Inflammatory macrophage treated with lipopolysaccharide for 4 hours (primary cell): ENCODE data around the gene RASAL2.
"Not testable (repeated sequence)": the region's sequence is repeated elsewhere in the genome, so short reads cannot be mapped to it uniquely, and the experiment has no call there.

Source experiments
- DNase-seq: peaks from one replicate; pipeline ENCODE4 v3.0.0-alpha.2; 2020

RASAL2 gene

DNA sequence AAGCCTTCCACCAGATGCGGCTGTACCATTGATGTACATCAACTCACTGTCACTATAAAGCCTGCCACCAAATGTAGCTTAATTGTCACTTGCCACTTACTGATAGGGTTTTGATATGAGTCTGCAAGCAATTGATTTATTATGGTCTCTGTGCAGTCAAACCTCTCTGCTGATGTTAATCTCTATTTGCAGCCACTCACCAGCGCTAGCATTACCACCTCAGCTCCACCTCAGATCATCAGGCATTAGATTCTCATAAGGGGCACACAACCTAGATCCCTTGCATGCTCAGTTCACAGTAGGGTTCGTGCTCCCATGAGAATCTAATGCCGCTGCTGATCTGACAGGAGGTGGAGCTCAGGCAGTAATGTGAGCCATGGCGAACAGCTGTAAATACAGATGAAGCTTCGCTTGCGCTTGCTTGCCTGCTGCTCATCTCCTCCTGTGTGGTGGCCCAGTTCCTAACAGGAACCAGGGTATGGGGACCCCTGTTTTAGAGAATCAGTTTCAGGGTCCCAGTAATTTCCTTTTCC lies 26.7 kb downstream of the RASAL2 start:
- not testable (repeated sequence) for DNase-seq

DNA sequence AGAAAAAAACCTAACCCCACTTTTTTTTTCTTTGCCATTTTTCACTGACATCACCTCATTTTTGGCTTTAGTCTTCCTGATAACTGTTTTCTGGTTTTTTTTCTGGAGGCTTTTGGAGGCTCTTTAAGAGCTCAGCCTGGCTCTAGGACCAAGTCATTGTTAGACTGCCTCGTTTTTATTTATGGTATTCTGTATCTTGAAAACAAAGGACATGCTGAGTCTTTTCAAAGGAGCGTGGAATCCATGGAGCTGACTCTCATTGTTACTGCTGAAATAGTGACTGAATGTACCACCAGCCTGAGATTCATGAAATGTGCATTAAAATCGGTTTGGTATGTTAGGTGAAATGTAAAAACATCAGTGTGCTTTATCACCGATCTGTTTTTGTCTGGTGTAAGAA lies 28.0 kb downstream of the RASAL2 start:
- DNase-seq: no peak

DNA sequence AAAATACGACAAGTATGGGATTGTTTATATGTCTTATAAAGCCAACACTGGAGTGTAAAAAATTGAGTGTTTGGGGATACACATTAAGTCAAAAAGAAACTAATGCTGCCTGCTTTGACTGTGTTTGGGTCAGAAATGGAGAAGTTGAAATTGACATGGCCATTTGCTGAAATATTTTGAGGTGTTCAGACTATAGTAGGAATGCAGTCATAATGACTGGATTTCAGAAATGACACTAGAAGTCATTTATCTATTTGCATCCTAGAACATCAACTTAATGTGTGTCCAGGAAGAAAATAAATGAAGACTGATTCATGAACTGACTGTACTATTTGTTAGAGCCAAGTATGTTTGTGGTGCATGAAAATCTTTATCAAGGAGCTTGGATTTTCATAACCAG lies 28.4 kb downstream of the RASAL2 start:
- peak; percentile 80 for DNase-seq

DNA sequence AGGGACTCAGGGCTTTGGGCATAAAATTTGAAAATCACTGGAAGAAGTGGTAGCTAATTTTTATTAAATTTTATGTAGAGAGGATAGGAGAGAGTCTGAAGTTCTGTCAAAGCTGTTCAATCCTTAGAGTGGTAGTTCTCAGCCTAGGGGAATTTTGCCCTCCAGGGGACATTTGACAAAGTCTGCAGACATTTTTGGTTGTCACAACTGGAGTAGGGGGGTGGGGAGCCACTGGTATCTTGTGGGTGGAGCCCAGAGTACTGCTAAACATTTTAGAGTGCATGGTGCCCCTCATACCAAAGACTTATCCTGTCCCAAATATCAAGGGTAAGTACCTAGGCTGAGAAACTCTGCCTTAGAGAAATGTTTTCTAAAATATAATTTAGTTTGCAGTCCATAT lies 30.2 kb downstream of the RASAL2 start:
- no peak for DNase-seq

DNA sequence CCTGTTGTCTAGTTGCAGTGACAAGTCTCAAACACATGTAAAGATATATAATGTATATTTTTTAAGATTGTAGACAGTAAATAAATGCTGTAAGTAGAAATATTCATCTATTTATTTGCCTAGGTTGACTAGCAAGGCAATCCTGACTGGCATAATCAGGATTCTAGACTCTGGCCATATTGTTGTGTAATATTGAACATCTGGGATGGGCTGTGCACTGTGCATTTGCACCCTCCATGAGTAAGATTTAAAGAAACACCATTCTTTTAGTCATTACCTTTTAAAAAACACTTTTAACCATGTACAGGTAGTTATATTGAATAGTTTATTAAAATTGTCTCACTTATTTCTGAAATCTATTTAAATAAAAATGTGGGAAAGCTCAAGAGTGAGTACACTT lies 32.4 kb downstream of the RASAL2 start:
- no peak for DNase-seq

DNA sequence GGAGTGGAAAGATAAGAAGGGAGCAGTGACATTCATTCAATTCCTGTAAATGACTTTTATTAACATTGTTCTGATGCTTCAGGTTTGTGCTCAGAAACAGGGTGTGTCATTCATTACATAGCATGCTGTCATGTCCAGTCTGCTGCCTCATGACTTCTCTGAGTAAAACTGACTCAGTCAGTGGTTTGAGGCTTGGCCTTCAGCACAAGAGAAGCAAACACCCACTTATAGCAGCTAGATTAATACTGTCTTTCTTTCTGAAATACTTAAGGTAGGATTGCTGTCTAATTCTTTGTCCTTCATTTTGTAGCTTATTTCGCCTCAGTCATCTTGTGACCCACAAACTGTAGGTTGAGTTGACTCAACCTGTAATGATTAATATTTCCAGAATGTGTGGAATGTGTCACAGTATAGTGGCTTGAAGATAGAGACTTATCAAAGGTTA lies 32.9 kb downstream of the RASAL2 start:
- DNase-seq: peak; percentile 98

DNA sequence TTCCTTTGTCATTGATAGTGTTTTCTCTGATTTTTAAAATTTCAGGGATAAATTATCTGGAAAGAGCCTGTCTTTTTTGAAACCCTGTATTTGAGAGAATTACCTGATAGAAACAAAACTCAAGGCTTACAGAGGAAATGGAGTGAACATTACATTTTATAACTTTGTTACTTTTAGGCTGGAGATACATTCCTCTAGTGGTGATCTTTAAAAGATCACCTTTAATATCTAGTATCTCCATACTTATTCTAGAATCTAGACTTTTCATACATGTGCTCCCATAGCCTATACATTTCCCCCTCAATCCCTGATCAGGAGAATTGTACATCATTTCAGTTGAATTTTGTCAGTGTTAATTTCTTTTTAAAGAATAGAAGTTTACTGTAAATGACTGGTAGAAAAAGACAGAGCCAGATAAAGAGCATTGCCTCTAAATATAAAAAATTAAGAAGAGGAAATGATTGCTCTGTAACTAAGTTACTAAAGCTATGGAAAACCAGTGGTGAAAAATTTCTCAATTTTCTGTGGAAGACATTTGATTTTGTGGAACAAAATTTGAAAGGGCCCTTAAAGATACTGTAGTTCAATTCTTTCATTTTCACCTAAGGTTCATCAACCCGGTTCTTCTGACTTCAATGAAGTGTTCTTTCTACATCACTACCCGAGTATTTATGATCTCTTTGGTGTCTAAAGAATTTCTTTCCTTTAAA lies 33.7 kb downstream of the RASAL2 start:
- DNase-seq: peak; percentile 62

DNA sequence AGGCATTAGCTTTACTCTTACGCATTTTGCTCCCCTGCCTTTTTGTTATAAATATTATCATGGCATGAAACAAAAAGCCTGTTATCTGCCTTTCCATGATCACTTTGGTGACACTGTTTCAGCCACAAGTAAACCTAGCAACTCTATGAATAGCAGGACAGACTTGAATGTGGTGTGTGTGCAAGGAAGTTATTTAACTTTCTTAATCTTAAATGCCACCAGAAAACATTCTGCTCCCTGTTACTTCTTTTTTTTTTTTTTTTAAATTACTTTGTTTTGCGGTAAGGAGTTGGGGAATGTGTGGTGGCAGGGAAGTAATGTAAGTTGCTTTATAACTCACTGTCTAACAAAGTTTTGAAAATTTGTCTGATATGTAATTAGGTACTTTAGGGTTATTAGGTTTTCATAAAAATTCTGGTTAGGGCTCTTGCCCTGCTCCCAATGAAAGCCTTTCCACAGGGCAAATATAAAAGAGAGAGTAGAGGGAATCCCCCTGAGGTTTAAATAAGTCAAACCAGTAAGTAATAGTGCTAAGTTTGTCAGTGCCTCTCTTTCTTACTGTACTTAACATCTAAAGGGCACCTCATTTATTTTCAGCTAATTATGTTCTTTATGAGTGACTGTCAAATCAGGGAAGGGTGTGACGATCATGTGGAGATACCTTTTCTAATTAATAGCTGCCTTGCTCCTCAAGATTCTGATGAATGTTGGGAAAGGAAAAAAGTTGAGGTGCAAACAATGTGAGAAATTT lies 39.5 kb downstream of the RASAL2 start:
- DNase-seq: peak; percentile 39

DNA sequence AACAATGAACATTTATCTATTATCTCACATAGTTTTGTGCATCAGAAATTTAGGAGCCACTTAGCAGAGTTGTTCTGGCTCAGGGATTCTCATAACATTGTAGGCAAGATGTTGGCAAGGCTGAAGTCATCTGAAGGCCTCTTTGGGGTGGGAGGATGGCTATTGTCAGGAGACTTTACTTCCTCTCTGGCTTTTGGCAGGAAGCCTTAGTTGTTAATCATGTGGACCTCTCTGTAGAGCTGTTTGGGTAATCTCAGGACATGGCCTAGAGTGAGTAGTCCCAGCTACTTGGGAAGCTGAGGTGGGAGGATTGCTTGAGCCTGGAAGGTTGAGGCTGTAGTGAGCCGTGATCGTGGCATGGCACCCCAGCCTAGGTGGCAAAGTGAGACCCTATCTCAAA lies 40.2 kb downstream of the RASAL2 start:
- peak; percentile 96 for DNase-seq

DNA sequence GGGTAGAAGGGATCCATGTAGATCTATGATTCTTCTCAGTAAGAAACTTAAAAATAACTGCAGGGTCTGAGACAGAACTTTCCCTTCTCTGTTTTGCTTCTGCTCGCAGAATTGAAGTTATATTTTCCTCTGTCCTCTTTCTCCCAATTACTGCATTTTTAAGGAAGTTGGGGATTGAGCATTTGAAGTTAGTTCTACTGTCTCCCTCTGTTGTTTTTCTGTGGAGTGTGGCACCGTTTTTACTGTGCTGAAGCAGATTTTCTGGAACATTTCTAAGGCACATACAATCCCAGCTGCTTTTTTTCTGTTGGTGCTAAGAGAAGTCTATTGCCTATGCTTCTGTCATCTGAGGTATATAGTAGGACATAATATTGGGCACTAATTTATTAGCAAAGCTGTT lies 43.3 kb downstream of the RASAL2 start:
- DNase-seq: peak; percentile 54

DNA sequence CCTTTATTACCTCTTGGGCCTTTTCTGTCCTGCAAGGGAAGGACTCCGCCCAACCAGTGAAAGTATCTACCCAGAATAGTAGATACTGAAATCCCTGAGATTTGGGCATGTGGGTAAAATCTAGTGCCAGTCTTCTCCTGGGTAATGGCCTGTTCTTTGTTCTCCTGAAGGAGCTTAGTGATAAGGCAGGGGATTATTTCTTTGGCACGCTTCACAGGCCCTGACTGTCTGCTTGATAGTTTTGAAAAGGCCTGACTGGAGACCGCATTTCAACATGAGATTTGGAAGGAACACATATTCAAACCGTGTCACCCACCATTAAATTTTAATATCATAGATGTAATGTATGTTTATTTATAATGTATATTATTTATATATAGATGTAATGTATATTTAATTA lies 48.9 kb downstream of the RASAL2 start:
- no peak for DNase-seq

DNA sequence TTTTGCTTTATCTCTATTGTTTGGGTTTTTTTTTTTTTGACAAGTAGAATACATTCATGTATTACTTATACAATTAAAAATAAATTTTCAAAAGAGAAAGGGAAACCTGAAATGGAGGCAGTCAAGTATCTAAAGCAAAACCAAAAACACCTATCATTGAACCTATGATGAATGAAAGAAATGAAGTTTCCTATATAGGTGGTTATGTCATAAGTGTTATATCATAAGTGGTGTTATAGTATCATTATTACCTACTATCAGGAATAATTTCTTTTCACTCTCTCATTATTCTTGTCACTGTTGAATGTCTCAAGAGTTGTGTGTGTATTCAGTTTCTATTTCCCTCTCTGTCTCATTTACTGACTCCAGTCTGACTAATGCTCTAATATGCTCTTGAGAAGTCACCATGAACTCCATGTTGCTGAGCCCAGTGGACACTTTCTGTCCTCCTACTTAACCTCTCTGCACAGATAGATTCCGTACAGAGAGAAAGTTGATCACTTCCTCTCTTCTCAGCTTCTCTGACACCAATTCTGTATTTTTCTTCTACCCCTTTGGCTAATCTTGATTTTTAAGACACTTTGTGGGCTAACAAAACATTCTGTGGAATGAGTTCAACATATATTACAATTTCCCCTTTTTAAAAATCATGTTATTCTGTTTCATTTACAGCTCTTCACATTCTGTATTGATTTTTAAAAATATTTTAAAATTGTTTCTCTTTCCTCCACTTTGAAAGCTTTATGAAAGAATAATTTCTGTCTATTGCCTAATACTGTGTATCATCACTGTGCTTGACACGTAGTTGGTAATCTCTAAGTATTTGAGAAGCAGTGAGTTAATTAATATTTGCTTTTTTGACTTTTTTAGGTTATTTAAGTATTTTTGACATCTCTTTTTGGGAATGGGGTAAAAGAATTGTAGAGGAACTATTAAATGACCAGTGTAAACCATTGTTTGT lies 50.1 kb downstream of the RASAL2 start:
- peak; percentile 91 for DNase-seq

DNA sequence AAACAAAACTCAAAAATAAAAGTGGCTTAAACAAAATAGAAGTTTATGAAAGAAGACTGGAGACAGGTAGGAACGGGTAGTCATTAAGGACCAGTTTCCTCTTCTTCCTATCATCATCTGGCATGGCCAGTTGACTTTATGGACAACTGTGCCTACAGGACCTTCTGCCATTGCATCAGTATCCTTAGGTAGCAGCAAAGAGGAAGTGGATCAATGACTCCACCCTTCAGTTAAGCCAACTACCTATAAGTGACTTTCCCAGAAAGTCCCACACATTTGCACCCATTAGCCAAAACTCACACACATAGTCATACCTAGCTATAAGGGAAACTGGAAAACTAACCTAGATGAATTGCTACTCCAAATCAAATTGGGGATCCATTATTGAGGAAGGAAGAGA lies 51.7 kb downstream of the RASAL2 start:
- no peak for DNase-seq

DNA sequence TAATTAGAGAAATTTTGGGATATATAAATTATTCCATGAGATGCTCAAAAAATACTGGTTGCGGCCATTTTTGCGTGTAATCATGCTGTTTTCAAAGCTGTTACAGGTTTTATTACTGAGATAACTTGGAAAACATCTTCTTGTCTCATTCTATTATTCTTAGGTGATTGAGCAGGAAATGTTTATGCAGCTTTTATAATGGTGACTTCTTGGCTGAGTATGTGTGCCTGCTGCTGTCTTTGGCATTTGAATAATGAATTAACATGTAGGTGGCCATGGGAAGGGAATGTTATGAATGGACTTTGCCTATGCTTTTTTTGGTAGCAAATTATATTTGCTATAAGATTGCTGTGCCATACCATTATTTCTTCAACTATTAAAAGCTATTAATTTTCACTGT lies 52.5 kb downstream of the RASAL2 start:
- no peak for DNase-seq

DNA sequence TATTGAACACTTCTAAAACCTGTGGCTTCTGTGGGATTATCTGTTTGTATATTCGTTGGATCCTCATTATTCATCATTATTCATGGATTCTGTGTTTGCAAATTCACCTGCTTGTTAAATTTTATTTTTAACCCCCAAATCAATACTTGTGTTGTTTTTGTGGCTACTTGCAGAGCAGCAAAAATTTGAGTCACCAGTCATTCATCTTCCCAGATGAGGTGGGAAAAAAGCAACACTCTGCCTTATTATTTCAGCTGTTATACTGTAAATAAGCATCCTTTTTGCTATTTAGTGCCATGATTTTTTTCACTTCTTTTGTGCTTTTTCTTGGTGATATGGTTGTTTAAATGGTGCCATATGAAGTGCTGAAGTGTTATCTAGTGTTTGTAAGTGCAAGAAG lies 56.7 kb downstream of the RASAL2 start:
- no peak for DNase-seq

DNA sequence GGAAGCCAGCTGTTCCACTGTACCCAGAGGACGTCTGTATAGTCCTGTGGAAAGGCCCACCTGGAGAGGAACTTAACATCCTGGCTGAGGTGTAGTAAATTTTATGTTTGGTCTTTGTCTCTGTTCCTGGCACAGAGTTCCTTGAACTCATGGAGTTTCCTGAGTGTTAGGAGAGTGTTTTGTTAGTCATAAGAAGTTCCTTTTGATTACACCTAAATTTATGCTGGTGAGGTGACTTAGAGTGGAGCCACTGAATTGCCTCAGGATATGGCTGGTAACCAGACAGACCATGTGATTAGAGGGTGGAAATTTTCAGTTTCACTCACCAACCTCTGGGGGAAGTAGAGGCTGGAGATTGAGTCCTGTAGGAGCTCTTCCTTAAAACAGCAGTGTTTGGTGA lies 57.9 kb downstream of the RASAL2 start:
- peak; percentile 67 for DNase-seq

DNA sequence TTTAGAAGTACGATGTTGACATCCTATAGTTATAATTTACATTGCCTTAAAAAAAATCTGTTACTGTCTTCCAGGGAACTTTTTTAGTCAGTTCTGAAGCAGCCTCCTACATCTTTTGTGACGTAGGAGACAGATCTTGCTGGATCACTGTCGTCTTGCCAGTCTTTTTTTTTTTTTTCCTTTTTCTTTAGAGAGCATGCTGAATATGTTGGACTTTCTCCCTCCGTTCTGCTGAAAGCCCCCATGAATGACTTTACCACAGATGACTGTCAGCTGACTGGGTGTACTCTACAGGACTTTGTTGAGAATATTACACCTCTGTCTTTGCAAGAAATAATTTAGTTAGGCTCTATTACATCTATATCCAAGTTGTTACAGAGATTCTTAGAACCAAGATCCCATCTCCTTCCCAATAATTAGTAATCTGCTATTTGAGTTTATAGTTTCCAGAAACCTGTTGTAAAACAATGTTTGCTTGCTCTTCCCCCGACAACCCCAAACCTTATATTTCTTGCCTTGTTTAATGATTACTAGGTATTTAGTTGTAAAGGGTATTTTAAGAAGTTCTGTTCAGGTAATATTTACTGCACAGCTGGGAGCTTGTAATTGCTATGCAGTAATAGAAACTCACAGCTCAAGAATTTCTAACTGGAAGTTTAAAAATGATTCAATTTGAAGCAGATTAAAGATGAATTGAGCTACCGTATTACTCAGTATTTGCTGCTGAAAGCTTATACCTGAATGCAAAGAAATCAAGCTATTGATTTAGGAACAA lies 61.8 kb downstream of the RASAL2 start:
- DNase-seq: no peak

DNA sequence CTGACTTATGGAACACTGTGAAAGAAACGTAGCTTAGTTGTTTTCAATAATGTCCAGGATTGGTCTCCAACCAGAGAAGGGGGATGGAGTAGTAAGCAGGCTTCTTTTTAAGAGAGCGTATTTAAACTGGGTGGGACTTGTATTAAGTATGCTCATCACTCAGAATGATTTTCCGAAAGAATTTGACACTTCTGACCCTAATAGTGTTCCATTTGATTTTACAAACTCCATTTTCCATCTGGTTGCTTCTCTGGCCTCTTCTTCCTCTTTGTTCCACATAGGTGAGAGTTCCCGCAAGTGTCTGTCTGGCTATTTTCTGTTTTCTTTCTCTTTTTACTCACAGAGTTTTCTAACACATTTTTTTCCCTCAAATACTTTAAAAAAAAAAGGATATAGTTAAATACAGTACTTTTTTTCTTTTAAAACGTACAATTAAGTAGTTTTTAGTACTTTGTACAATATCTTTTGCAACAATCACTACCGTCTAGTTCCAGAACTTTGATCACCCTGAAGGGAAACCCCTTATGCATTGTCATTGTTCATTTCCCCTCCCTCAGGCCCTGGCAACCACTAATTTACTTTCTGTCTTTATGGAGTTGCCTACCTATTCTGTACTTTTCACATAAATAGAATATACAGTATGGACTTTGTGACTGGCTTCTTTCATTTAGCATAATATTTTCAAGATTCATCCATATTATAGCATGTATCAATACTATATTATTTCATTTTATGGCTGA lies 67.0 kb downstream of the RASAL2 start:
- DNase-seq: no peak

DNA sequence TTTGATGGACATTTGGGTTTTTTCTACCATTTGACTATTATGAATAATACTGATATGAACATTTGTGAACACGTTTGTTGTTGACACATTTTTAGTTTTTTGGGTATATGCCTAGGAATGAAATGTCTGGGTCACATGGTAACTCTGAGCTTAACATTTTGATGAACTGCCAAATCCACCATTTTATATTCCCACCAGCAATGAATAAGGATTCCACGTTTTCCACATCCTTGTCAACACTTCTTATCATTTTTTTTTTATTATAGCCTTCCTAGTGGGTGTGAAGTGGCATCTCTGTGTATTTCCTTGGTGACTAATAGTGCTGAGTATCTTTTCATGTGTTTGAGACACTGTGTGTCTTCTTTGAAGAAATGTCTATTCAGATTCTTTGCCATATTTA lies 67.6 kb downstream of the RASAL2 start:
- DNase-seq: no peak

DNA sequence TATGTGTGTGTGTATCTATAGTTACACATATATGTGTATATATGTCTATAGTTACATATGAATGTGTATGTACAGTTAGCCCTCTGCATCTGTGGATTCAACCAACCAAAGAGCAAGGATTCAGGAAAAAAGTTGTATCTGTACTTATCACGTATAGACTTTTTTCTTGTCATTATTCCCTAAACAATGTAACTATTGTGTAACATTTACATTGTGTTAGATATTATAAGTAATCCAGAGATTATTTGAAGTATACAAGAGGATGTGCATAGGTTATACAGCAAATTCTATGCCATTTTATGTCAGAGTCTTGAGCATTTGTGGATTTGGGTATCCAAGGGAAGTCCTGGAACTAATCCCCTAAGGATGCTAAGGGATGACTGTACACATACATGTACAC lies 71.3 kb downstream of the RASAL2 start:
- DNase-seq: no peak

DNA sequence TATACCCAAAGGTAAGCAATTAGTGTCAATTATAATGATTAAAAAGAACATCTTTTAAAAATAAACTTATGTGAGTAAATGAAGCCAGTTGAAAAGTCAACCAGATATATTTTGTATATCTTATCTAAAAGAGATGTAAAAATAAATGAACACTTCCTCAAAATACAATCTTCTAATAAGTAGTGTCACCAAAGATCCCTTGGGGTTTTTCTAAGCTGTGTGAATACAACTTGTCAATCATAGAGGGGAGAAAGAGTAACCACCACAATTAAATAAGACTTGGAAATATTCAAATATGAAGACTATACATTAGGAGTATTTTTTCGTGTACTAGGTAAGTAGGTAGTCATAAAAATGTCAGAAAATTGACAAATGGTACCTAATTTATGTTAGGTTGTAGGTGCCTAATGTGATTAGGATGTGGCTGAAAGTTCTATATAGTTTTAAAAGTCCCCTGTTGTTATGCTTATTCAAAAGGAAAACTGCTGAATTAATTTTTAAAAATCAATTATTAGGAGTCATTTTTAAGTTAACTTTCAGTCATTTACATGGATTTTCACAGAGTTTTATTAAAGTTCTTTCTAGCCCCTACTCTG lies 72.6 kb downstream of the RASAL2 start:
- DNase-seq: peak; percentile 9
